Upper lobe of right lung (tissue), 1 donor: Measurements from ENCODE around the gene RUNX1. TPM values are rescaled to one million over a fixed set of nuclear protein-coding genes. Genes with fewer than 3 reads are reported as not detected.

Experiments
- ATAC-seq: fragments of 200-7000 bp; cut with Tn5 transposase; one replicate; pipeline ENCODE4 v1.9.1; 2020; ENCODE audit warnings: mild to moderate bottlenecking, moderate library complexity
- DNase-seq: peaks from one replicate; pipeline ENCODE4 v3.0.0-alpha.2; 2020
- H3K27ac ChIP-seq: fragments of 200-600 bp; one replicate; pipeline ENCODE4 v1.8.0; 2022
- H3K27me3 ChIP-seq: fragments of 200-600 bp; one replicate; pipeline ENCODE4 v1.8.0; 2022; ENCODE audit warnings: mild to moderate bottlenecking
- H3K36me3 ChIP-seq: fragments of 200-600 bp; one replicate; pipeline ENCODE4 v1.8.0; 2022
- H3K4me1 ChIP-seq: fragments of 200-600 bp; one replicate; pipeline ENCODE4 v1.8.0; 2022
- H3K4me3 ChIP-seq: fragments of 200-600 bp; one replicate; pipeline ENCODE4 v1.8.0; 2022; ENCODE audit warnings: mild to moderate bottlenecking
- H3K9me3 ChIP-seq: fragments of 200-600 bp; one replicate; pipeline ENCODE4 v1.8.0; 2022
- intact Hi-C: fragments of 100-400 bp; cut with DNase I; formaldehyde crosslinking; loops from one replicate; pipeline ENCODE4 v1.11.0; 2022
- total RNA-seq: library from RNA; stranded (reverse); fragmentation: NEBNext Ultra II Directional; extraction: Animal tissue kit (Norgen Biotek cat#: 25700); gene quantifications from one replicate; pipeline ENCODE4 v1.2.1, GENCODE V29; 2021
- TF ChIP-seq, protein P1 (sequence below): fragments of 200-600 bp; IDR thresholded peaks from one replicate; pipeline ENCODE4 v1.8.0; 2022; ENCODE audit warnings: antibody characterized with exemption
- donor health status: DM: no; HTN: yes; CAD: no; lungs with severe emphysema.

The RUNX1 gene
- total RNA-seq, 1 donor from 2014 or later: 86.9 TPM

DNA sequence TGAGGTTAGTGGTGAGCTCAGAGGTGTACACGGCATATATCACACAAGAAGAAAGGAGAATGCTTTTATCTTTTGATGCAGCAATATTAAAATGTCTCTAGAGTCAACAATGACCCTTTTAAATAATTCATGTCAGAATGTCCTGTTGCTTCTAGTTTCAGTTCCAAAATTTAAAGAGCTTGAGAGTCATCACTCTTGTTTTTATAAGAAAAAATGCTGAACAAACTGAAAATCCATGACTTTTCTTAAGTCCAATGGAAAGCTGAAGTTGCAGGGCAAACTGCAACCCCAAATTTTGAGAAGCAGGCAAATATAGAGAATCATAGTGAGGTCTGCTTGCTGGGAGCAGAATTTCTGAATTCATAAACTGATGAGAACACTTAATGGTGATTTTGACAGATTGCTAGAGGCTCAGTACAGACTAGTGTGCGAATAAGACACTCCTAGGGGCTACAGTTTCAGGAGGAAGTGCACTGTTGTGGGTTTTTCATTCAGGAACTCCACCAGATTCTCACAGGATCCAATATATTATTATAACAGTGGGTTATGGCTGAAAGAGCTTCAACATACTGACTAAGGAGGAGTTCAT, 245.2 kb downstream of the RUNX1 start:
- H3K27ac ChIP-seq: no peak overlapping the region
- H3K4me1 ChIP-seq: peaks cover 8% of the 10 kb centered on the region
- H3K4me3 ChIP-seq: no peak overlapping the region
- intact Hi-C loops: no loop called here
- peak; percentile 14 for ATAC-seq
- H3K27me3 ChIP-seq: no peaks in the 10 kb centered on the region
- TF ChIP-seq, protein P1, sequence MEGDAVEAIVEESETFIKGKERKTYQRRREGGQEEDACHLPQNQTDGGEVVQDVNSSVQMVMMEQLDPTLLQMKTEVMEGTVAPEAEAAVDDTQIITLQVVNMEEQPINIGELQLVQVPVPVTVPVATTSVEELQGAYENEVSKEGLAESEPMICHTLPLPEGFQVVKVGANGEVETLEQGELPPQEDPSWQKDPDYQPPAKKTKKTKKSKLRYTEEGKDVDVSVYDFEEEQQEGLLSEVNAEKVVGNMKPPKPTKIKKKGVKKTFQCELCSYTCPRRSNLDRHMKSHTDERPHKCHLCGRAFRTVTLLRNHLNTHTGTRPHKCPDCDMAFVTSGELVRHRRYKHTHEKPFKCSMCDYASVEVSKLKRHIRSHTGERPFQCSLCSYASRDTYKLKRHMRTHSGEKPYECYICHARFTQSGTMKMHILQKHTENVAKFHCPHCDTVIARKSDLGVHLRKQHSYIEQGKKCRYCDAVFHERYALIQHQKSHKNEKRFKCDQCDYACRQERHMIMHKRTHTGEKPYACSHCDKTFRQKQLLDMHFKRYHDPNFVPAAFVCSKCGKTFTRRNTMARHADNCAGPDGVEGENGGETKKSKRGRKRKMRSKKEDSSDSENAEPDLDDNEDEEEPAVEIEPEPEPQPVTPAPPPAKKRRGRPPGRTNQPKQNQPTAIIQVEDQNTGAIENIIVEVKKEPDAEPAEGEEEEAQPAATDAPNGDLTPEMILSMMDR: no peak
- H3K36me3 ChIP-seq: peaks cover 26% of the 10 kb centered on the region
- no peaks in the 10 kb centered on the region for H3K9me3 ChIP-seq
- no peak for DNase-seq

- Histone ChIP-seq H3K27me3 (no peaks in the 10 kb centered on the region), H3K9me3 (no peaks in the 10 kb centered on the region), H3K36me3 (peaks cover 35% of the 10 kb centered on the region), H3K4me1 (no peaks in the 10 kb centered on the region), H3K27ac (no peak overlapping the region), H3K4me3 (no peak overlapping the region)
- no peak for ATAC-seq
- intact Hi-C loops: no loop called here
- DNase-seq: no peak
- TF ChIP-seq, protein P1: no peak
These were observed 246.8 kb downstream of the RUNX1 start for GRCh38 chr21:34802180-34802899.

DNA sequence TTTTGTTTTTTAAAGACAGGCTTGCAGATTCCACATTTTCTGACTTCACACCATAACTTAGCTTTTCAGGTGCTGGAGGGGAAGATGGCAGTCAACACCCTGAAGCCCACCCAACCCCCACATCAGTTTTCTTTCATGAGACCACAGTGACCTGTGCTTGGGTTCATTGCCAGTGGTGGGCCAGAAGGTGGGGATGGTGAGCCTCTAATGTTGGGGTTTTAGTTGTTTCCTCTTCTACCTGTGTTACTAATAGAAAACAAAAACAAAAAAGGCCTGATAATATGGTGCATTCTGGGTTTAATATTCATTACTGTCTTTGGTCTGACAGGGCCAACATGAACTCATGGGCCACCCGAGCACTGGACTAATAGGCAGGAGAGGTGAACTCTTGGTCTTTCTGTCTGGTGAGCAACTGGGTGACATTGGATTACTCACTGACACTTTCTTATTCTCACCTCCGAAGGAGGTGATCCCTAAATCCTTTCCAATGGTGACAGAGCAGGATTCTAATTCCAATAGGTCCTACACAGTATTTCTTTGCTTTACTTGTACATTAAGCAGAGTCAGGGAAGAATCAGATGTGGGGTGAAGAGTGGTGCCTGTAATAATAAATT, 247.5 kb downstream of the RUNX1 start:
- peak; percentile 48 for ATAC-seq
- no peak overlapping the region for H3K27ac ChIP-seq
- intact Hi-C loops: no loop called here
- H3K4me1 ChIP-seq: peaks cover under 1% of the 10 kb centered on the region
- H3K9me3 ChIP-seq: no peaks in the 10 kb centered on the region
- DNase-seq: no peak
- H3K4me3 ChIP-seq: no peak overlapping the region
- H3K36me3 ChIP-seq: peaks cover 38% of the 10 kb centered on the region
- TF ChIP-seq, protein P1: peak; percentile 23
- H3K27me3 ChIP-seq: no peaks in the 10 kb centered on the region

DNA sequence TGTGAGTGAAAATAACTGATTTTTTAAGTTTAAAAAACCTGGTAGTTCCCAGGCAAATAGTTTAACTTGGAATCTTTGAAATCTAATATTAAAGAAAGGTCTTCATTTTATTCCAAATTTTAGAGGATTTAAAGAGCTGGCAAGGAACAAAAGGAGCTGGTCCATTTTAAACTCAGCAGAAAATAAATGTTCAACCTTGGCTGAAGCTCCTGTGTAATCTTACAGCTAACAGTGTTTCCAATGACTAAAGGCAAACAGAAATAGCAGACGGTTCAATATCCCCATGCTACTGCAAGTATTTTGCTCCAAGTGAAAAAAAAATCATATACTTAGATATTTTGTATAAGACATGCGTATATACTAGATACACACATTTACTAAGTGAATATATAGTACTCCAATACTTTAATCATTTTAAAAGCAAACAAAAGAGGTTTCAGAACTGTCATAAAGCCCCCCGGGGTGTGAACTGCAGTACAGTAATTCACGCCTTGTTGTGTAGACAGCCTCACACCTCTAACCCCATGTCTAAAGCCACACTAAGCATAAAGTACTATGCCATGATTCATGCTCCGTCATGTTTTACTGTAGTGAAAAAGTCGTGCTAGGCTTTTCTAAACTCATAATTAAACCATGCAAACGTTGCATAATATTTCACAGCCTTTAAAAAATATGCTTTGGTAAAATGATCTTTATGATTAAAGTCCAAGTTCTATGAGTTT, 248.1 kb downstream of the RUNX1 start:
- Histone ChIP-seq H3K27me3 (no peaks in the 10 kb centered on the region), H3K4me1 (peaks cover 8% of the 10 kb centered on the region), H3K4me3 (no peak overlapping the region), H3K9me3 (no peaks in the 10 kb centered on the region), H3K27ac (no peak overlapping the region), H3K36me3 (peaks cover 45% of the 10 kb centered on the region)
- TF ChIP-seq, protein P1: no peak
- DNase-seq (no peak), ATAC-seq (no peak)
- intact Hi-C loops: no loop called here

- ATAC-seq (peak; percentile 69), DNase-seq (peak; percentile 62)
- no peak overlapping the region for H3K27ac ChIP-seq
These were observed 250.0 kb downstream of the RUNX1 start for GRCh38 chr21:34799092-34799491.

More at GRCh38 chr21:34799092-34799491, 250.0 kb downstream of the RUNX1 start:
- Histone ChIP-seq H3K36me3 (peaks cover 59% of the 10 kb centered on the region), H3K4me3 (no peak overlapping the region), H3K27me3 (no peaks in the 10 kb centered on the region), H3K9me3 (no peaks in the 10 kb centered on the region), H3K4me1 (peaks cover 15% of the 10 kb centered on the region)
- TF ChIP-seq, protein P1: no peak
- intact Hi-C loops: no loop called here
